ENCODE measurements around the gene ARID2. TPM values are rescaled to one million over a fixed set of nuclear protein-coding genes. Genes with fewer than 3 reads are reported as not detected.

Gene ARID2
- total RNA-seq, 1 donor from 2014 or later = 63.6 TPM

- no peaks in the 10 kb centered on the region for H3K4me1 Mint-ChIP-seq (ENCODE audit: low read depth)
- H3K4me3 Mint-ChIP-seq (ENCODE audit: low read depth) = no peak overlapping the region
- TF ChIP-seq, protein P1, sequence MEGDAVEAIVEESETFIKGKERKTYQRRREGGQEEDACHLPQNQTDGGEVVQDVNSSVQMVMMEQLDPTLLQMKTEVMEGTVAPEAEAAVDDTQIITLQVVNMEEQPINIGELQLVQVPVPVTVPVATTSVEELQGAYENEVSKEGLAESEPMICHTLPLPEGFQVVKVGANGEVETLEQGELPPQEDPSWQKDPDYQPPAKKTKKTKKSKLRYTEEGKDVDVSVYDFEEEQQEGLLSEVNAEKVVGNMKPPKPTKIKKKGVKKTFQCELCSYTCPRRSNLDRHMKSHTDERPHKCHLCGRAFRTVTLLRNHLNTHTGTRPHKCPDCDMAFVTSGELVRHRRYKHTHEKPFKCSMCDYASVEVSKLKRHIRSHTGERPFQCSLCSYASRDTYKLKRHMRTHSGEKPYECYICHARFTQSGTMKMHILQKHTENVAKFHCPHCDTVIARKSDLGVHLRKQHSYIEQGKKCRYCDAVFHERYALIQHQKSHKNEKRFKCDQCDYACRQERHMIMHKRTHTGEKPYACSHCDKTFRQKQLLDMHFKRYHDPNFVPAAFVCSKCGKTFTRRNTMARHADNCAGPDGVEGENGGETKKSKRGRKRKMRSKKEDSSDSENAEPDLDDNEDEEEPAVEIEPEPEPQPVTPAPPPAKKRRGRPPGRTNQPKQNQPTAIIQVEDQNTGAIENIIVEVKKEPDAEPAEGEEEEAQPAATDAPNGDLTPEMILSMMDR (IDR thresholded peaks at IDR 0.05; ENCODE audit: unreplicated experiment) = no peak
- no peaks in the 10 kb centered on the region for H3K9me3 Mint-ChIP-seq (ENCODE audit: low read depth)
- H3K27me3 Mint-ChIP-seq = no peaks in the 10 kb centered on the region
- H3K36me3 Mint-ChIP-seq (ENCODE audit: insufficient read depth) = no peaks in the 10 kb centered on the region
- no peak for DNase-seq (ENCODE audit: low spot score, unreplicated experiment)
- no peak overlapping the region for H3K27ac Mint-ChIP-seq
These were observed 41.3 kb upstream of the ARID2 start for GRCh38 chr12:45688183-45688582.

- H3K27me3 Mint-ChIP-seq = no peaks in the 10 kb centered on the region
- peaks cover 4% of the 10 kb centered on the region for H3K4me1 Mint-ChIP-seq (ENCODE audit: low read depth)
- peaks cover 2% of the 10 kb centered on the region for H3K9me3 Mint-ChIP-seq (ENCODE audit: low read depth)
- no peak overlapping the region for H3K27ac Mint-ChIP-seq
- no peak for DNase-seq (ENCODE audit: low spot score, unreplicated experiment)
- TF ChIP-seq, protein P1 (IDR thresholded peaks at IDR 0.05; ENCODE audit: unreplicated experiment) = no peak
- no peak overlapping the region for H3K4me3 Mint-ChIP-seq (ENCODE audit: low read depth)
- H3K36me3 Mint-ChIP-seq (ENCODE audit: insufficient read depth) = peaks cover 1% of the 10 kb centered on the region
These were observed 34.5 kb upstream of the ARID2 start for GRCh38 chr12:45695035-45695434.

GRCh38 chr12:45695606-45696005 lies 33.9 kb upstream of the ARID2 start:
- peaks cover 4% of the 10 kb centered on the region for H3K4me1 Mint-ChIP-seq (ENCODE audit: low read depth)
- TF ChIP-seq, protein P1 (IDR thresholded peaks at IDR 0.05; ENCODE audit: unreplicated experiment) = no peak
- peaks cover 2% of the 10 kb centered on the region for H3K9me3 Mint-ChIP-seq (ENCODE audit: low read depth)
- no peak overlapping the region for H3K27ac Mint-ChIP-seq
- no peak for DNase-seq (ENCODE audit: low spot score, unreplicated experiment)
- no peaks in the 10 kb centered on the region for H3K27me3 Mint-ChIP-seq
- H3K4me3 Mint-ChIP-seq (ENCODE audit: low read depth) = no peak overlapping the region
- H3K36me3 Mint-ChIP-seq (ENCODE audit: insufficient read depth) = peaks cover 1% of the 10 kb centered on the region

- Mint-ChIP-seq H3K27ac (no peak overlapping the region), H3K36me3 (ENCODE audit: insufficient read depth) (peaks cover 1% of the 10 kb centered on the region), H3K4me3 (ENCODE audit: low read depth) (no peak overlapping the region), H3K27me3 (no peaks in the 10 kb centered on the region), H3K4me1 (ENCODE audit: low read depth) (peaks cover 4% of the 10 kb centered on the region), H3K9me3 (ENCODE audit: low read depth) (peaks cover 4% of the 10 kb centered on the region)
- TF ChIP-seq, protein P1 (IDR thresholded peaks at IDR 0.05; ENCODE audit: unreplicated experiment) = no peak
- DNase-seq (ENCODE audit: low spot score, unreplicated experiment) = no peak
These were observed 33.5 kb upstream of the ARID2 start for GRCh38 chr12:45696049-45696448.

- Mint-ChIP-seq H3K27me3 (no peaks in the 10 kb centered on the region), H3K36me3 (ENCODE audit: insufficient read depth) (peaks cover 1% of the 10 kb centered on the region), H3K27ac (no peak overlapping the region), H3K9me3 (ENCODE audit: low read depth) (peaks cover 8% of the 10 kb centered on the region), H3K4me1 (ENCODE audit: low read depth) (peaks cover 4% of the 10 kb centered on the region), H3K4me3 (ENCODE audit: low read depth) (no peak overlapping the region)
- TF ChIP-seq, protein P1 (IDR thresholded peaks at IDR 0.05; ENCODE audit: unreplicated experiment) = no peak
- no peak for DNase-seq (ENCODE audit: low spot score, unreplicated experiment)
These were observed 32.1 kb upstream of the ARID2 start for GRCh38 chr12:45697371-45697770.
